G401 (cell line): ENCODE measurements around the gene UBTD1. TPM values are rescaled to one million over a fixed set of nuclear protein-coding genes. Genes with fewer than 3 reads are reported as not detected.

Source experiments
- DNase-seq: peaks from one replicate; pipeline ENCODE4 v3.0.0-alpha.2; 2015; ENCODE audit warnings: low spot score
- in situ Hi-C: cut with HindIII; loops from 2 replicates; pipeline ENCODE4 v1.10.0; 2016; ENCODE audit warnings: low sequenced_read_pairs, mixed read lengths
- total RNA-seq: library from RNA; depleted of rRNA; stranded (reverse); fragments of >200 nt; shearing (Covaris generic); gene quantifications from 2 replicates; pipeline ENCODE4 v1.2.3, GENCODE V29; 2014

The UBTD1 gene
- total RNA-seq, 1 experiment from 2014 or later = 39.5 TPM

GRCh38 chr10:97531401-97531986, 32.8 kb downstream of the UBTD1 start:
- in situ Hi-C loops = no loop called here

GRCh38 chr10:97532935-97533671, 34.4 kb downstream of the UBTD1 start:
- in situ Hi-C loops = no loop called here
- DNase-seq = peak; percentile 31

More at GRCh38 chr10:97531401-97531986, 32.8 kb downstream of the UBTD1 start:
- DNase-seq = no peak

GRCh38 chr10:97533888-97534287, 35.2 kb downstream of the UBTD1 start:
- DNase-seq = no peak
- in situ Hi-C loops = no loop called here

- in situ Hi-C loops = no loop called here
- DNase-seq = peak; percentile 37
These were observed 36.1 kb downstream of the UBTD1 start for GRCh38 chr10:97534746-97535367.

- in situ Hi-C loops = no loop called here
- DNase-seq = no peak
These were observed 38.6 kb downstream of the UBTD1 start for GRCh38 chr10:97537186-97537869.

- DNase-seq = no peak
- in situ Hi-C loops = no loop called here
These were observed 39.7 kb downstream of the UBTD1 start for GRCh38 chr10:97538411-97538810.

GRCh38 chr10:97538839-97539238, 40.1 kb downstream of the UBTD1 start:
- no peak for DNase-seq
- in situ Hi-C loops = no loop called here

GRCh38 chr10:97539523-97540200, 40.9 kb downstream of the UBTD1 start:
- DNase-seq = no peak
- in situ Hi-C loops = no loop called here

GRCh38 chr10:97540669-97541500, 42.2 kb downstream of the UBTD1 start:
- peak; percentile 47 for DNase-seq
- in situ Hi-C loops = no loop called here

- DNase-seq = peak; percentile 41
- in situ Hi-C loops = no loop called here
These were observed 43.7 kb downstream of the UBTD1 start for GRCh38 chr10:97542169-97543024.

- in situ Hi-C loops = no loop called here
- no peak for DNase-seq
These were observed 44.4 kb downstream of the UBTD1 start for GRCh38 chr10:97543025-97543546.

- DNase-seq = no peak
- in situ Hi-C loops = no loop called here
These were observed 47.9 kb downstream of the UBTD1 start for GRCh38 chr10:97546456-97547270.

- in situ Hi-C loops = no loop called here
- DNase-seq = no peak
These were observed 48.5 kb downstream of the UBTD1 start for GRCh38 chr10:97547271-97547600.

GRCh38 chr10:97547962-97548361, 49.2 kb downstream of the UBTD1 start:
- no peak for DNase-seq
- in situ Hi-C loops = no loop called here

- in situ Hi-C loops = no loop called here
- no peak for DNase-seq
These were observed 50.2 kb downstream of the UBTD1 start for GRCh38 chr10:97548828-97549455.

GRCh38 chr10:97549587-97550322, 51.0 kb downstream of the UBTD1 start:
- in situ Hi-C loops = no loop called here
- no peak for DNase-seq
